Neural cell (in vitro differentiated cells): ENCODE data around the gene LIX1L. TPM values are rescaled to one million over a fixed set of nuclear protein-coding genes. Genes with fewer than 3 reads are reported as not detected.

Source experiments
- H2AFZ ChIP-seq: fragments of 200-600, 300-800 bp; sonication (generic), shearing (Covaris generic); 2 replicates; pipeline ENCODE4 v1.6.0; 2014; ENCODE audit warnings: low read depth, mild to moderate bottlenecking, antibody characterized with exemption, low read length, moderate library complexity
- H3F3A ChIP-seq: fragments of 200-600 bp; shearing (Covaris generic); 2 replicates; pipeline ENCODE4 v1.6.1; 2016; ENCODE audit warnings: mild to moderate bottlenecking, moderate library complexity, mixed read lengths, antibody characterized with exemption, low read length; ENCODE audit not compliant: insufficient read depth, poor library complexity, severe bottlenecking
- H3K27ac ChIP-seq: fragments of 200-600, 300-800 bp; sonication (generic), shearing (Covaris generic); 2 replicates; pipeline ENCODE4 v1.5.1; 2014; ENCODE audit warnings: mild to moderate bottlenecking, low read length, moderate library complexity
- H3K27me3 ChIP-seq: fragments of 300-800, 200-600 bp; sonication (generic), shearing (Covaris generic); 2 replicates; pipeline ENCODE4 v1.6.0; 2014; ENCODE audit warnings: mild to moderate bottlenecking, low read depth, low read length, moderate library complexity; ENCODE audit not compliant: insufficient read depth
- H3K36me3 ChIP-seq: fragments of 300-800, 200-600 bp; sonication (generic), shearing (Covaris generic); 2 replicates; pipeline ENCODE4 v1.5.1; 2014; ENCODE audit warnings: mild to moderate bottlenecking, antibody characterized with exemption, low read length, moderate library complexity; ENCODE audit not compliant: insufficient read depth
- H3K4me2 ChIP-seq: fragments of 300-800, 200-600 bp; sonication (generic), shearing (Covaris generic); 2 replicates; pipeline ENCODE4 v1.6.0; 2014; ENCODE audit warnings: mild to moderate bottlenecking, low read length
- H3K4me3 ChIP-seq: fragments of 300-800, 200-600 bp; sonication (generic), shearing (Covaris generic); 2 replicates; pipeline ENCODE4 v1.5.1; 2014; ENCODE audit warnings: mild to moderate bottlenecking, low read length, moderate library complexity
- H3K79me2 ChIP-seq: fragments of 200-600 bp; shearing (Covaris generic); replicated peaks from 2 replicates; pipeline ENCODE4 v1.6.0; 2014; ENCODE audit warnings: mild to moderate bottlenecking, low read length, moderate library complexity; ENCODE audit not compliant: insufficient read depth
- H3K9ac ChIP-seq: fragments of 300-800, 200-600 bp; sonication (generic), shearing (Covaris generic); 2 replicates; pipeline ENCODE4 v1.6.1; 2016; ENCODE audit warnings: mild to moderate bottlenecking, low read length, mixed read lengths
- H3K9me2 ChIP-seq: fragments of 200-600 bp; shearing (Covaris generic); 2 replicates; pipeline ENCODE4 v1.6.1; 2016; ENCODE audit warnings: mild to moderate bottlenecking, low read length, mixed read lengths; ENCODE audit not compliant: insufficient read depth
- H3K9me3 ChIP-seq: fragments of 200-600, 300-800 bp; sonication (generic), shearing (Covaris generic); 2 replicates; pipeline ENCODE4 v1.6.1; 2016; ENCODE audit warnings: mild to moderate bottlenecking, mixed run types, low read length, moderate library complexity, mixed read lengths
- H4K20me1 ChIP-seq: fragments of 200-600 bp; shearing (Covaris generic); 2 replicates; pipeline ENCODE4 v1.6.1; 2016; ENCODE audit warnings: mild to moderate bottlenecking, mixed run types; ENCODE audit not compliant: insufficient read depth
- CTCF ChIP-seq: fragments of 450-650 bp; IDR thresholded peaks from 2 replicates; pipeline ENCODE4 v1.5.1; 2014; ENCODE audit warnings: antibody characterized with exemption, mild to moderate bottlenecking, moderate library complexity; ENCODE audit not compliant: poor library complexity, severe bottlenecking
- EP300 ChIP-seq: fragments of 450-650 bp; conservative IDR thresholded peaks from 2 replicates; pipeline ENCODE4 v1.6.1; 2014; ENCODE audit warnings: antibody characterized with exemption, mild to moderate bottlenecking, moderate library complexity; ENCODE audit not compliant: poor library complexity, severe bottlenecking
- EZH2 ChIP-seq: fragments of 200-600, 300-800 bp; shearing (Covaris generic), sonication (generic); IDR thresholded peaks from 2 replicates; pipeline ENCODE4 v1.6.1; 2014; ENCODE audit warnings: antibody characterized with exemption, low read length, borderline replicate concordance, mild to moderate bottlenecking; ENCODE audit not compliant: insufficient read depth, poor library complexity, severe bottlenecking
- MXI1 ChIP-seq: fragments of 450-650 bp; conservative IDR thresholded peaks from 2 replicates; pipeline ENCODE4 v1.6.1; 2014; ENCODE audit warnings: antibody characterized with exemption, mild to moderate bottlenecking; ENCODE audit not compliant: poor library complexity, severe bottlenecking
- POLR2AphosphoS5 ChIP-seq: IDR thresholded peaks from 2 replicates; pipeline ENCODE4 v1.6.1; 2012
- RAD21 ChIP-seq: fragments of 450-650 bp; conservative IDR thresholded peaks from 2 replicates; pipeline ENCODE4 v1.6.1; 2014; ENCODE audit warnings: antibody characterized with exemption, mild to moderate bottlenecking, moderate library complexity
- REST ChIP-seq: IDR thresholded peaks from 2 replicates; pipeline ENCODE4 v1.6.1; 2012; ENCODE audit warnings: borderline replicate concordance
- SMC3 ChIP-seq: fragments of 450-650 bp; conservative IDR thresholded peaks from 2 replicates; pipeline ENCODE4 v1.6.1; 2014; ENCODE audit warnings: antibody characterized with exemption, mild to moderate bottlenecking, moderate library complexity; ENCODE audit not compliant: poor library complexity
- TAF1 ChIP-seq: IDR thresholded peaks from 2 replicates; pipeline ENCODE4 v1.6.1; 2012; ENCODE audit warnings: low read depth
- polyA plus RNA-seq: library from polyadenylated mRNA; depleted of rRNA; stranded (reverse); fragments of >200 nt; gene quantifications from 2 replicates; pipeline ENCODE4 v1.2.3, GENCODE V29; 2014

Gene LIX1L
- polyA plus RNA-seq, 1 donor from 2014 or later = 17.0 TPM

- Histone ChIP-seq H2AFZ (no peak overlapping the region), H4K20me1 (no peaks in the 10 kb centered on the region), H3K27me3 (peaks cover 22% of the 10 kb centered on the region), H3K27ac (no peak overlapping the region), H3K9me3 (no peaks in the 10 kb centered on the region), H3K4me2 (no peak overlapping the region), H3F3A (no peaks in the 10 kb centered on the region), H3K36me3 (no peaks in the 10 kb centered on the region), H3K4me3 (no peak overlapping the region), H3K9me2 (no peaks in the 10 kb centered on the region), H3K9ac (no peak overlapping the region), H3K79me2 (no peaks in the 10 kb centered on the region)
- no peak for TF ChIP-seq REST
- no peak for TF ChIP-seq EP300
- no peak for TF ChIP-seq CTCF
- TF ChIP-seq RAD21 = no peak
- no peak for TF ChIP-seq TAF1
- TF ChIP-seq EZH2 = no peak
- TF ChIP-seq MXI1 = no peak
- TF ChIP-seq POLR2AphosphoS5 = no peak
- no peak for TF ChIP-seq SMC3
Measured at GRCh38 chr1:145887631-145888030, 70.2 kb downstream of the LIX1L start.

GRCh38 chr1:145886816-145887215 is 71.0 kb downstream of the LIX1L start:
- Histone ChIP-seq H3K27me3 (peaks cover 22% of the 10 kb centered on the region), H3K4me2 (no peak overlapping the region), H2AFZ (no peak overlapping the region)

More at GRCh38 chr1:145886816-145887215, 71.0 kb downstream of the LIX1L start:
- Histone ChIP-seq H3K9me2 (no peaks in the 10 kb centered on the region), H4K20me1 (no peaks in the 10 kb centered on the region), H3F3A (no peaks in the 10 kb centered on the region), H3K9ac (no peak overlapping the region), H3K27ac (no peak overlapping the region), H3K36me3 (no peaks in the 10 kb centered on the region), H3K9me3 (no peaks in the 10 kb centered on the region), H3K79me2 (no peaks in the 10 kb centered on the region), H3K4me3 (no peak overlapping the region)
- no peak for TF ChIP-seq SMC3
- no peak for TF ChIP-seq REST
- TF ChIP-seq MXI1 = no peak
- TF ChIP-seq EZH2 = no peak
- TF ChIP-seq CTCF = no peak
- no peak for TF ChIP-seq POLR2AphosphoS5
